ENCODE measurements around the gene ATXN2.

The ATXN2 gene

DNA sequence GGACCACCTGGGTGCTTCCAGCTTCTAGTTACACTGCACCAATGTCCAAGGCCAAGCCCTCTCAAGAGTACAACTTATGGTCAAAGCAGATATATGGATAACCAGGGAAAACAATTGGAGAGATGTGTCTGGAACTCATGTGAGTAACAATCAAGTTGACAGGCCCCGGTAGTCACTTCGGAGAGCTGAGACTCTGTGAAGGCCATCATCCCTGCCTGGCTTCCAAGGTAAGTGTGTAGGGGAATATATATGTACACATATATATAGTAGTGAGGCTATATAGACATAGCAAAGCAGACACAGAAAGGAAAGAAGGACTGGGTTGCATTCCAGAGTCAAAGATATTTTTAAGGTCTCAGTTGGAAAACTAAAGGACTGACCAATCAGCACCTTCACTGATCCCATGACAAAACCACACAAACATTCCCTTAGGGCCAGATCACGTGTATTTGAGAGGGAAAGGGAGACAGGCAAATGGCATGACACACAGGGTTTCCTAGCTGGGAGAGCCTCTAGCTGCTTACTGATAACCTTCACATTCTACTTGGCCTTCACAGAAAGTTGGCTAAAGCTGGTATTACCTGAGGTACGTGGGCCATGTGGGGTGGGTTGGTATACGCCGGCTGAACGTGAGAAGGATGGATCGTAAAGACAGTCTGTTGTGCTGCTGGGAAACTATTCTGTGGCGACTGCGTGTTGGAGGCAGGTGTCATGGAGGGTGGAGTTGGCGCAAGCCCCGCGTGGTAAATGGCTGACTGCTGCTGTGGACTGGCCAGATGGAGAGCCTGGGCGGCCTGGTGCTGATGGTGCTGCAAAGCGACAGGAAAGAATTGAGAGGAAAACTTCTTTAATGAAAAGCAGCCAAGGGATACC, 143.4 kb downstream of the ATXN2 start:
- DNase-seq (ENCODE audit: insufficient read length, low spot score), result no peak
- TF ChIP-seq PAX5 (IDR thresholded peaks at IDR 0.05; ENCODE audit: insufficient read depth, low read length, severe bottlenecking), result no peak
- TF ChIP-seq POLR2AphosphoS5 (IDR thresholded peaks at IDR 0.05; ENCODE audit: low read depth, low read length), result no peak
- TF ChIP-seq TAF1 (IDR thresholded peaks at IDR 0.05; ENCODE audit: low read depth, low read length), result no peak
- TF ChIP-seq POU2F2 (IDR thresholded peaks at IDR 0.05; ENCODE audit: low read depth, low read length), result no peak
- no peak for TF ChIP-seq POLR2A (IDR thresholded peaks at IDR 0.05; ENCODE audit: low read depth, low read length)
- TF ChIP-seq SPI1 (IDR thresholded peaks at IDR 0.05; ENCODE audit: low read depth, low read length), result no peak
- no peak for FAIRE-seq

DNA sequence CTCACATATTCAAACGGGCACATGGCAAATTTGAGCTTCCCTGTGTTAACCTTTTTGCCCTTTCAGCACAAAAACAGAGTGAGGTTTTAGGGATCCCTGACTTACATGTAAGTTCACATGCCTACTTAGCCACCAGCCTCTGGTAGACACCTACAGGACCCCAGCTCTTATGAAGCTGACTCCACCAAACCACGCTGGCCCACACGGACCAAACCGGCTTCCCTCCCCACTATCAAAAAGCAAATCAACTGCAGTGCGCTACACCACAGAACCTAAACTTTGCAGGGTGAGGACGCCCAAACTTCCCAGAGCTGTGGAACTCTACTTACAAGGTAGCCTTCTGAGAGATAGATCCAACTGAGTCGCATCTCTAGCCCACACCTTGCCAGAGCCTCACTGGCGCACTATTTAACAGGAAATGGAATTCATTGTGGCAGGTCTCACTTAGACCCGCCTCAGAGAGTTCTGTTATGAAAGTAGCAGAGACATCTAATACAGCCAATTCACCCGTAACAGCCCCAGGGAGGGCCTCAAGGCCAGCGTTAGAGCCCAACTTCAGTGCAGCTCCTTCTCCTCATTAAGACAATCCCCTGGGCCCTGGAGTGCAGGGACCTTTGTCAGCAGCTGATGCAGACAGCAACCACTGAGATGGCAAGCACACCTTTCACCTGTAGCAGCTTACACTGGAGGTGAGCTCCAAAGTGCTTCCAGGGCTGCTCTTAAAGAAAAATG, 144.2 kb downstream of the ATXN2 start:
- no peak for FAIRE-seq
- TF ChIP-seq SPI1 (IDR thresholded peaks at IDR 0.05; ENCODE audit: low read depth, low read length) (no peak), POLR2AphosphoS5 (IDR thresholded peaks at IDR 0.05; ENCODE audit: low read depth, low read length) (no peak), POLR2A (IDR thresholded peaks at IDR 0.05; ENCODE audit: low read depth, low read length) (no peak), PAX5 (IDR thresholded peaks at IDR 0.05; ENCODE audit: insufficient read depth, low read length, severe bottlenecking) (no peak), TAF1 (IDR thresholded peaks at IDR 0.05; ENCODE audit: low read depth, low read length) (no peak), POU2F2 (IDR thresholded peaks at IDR 0.05; ENCODE audit: low read depth, low read length) (no peak)
- DNase-seq (ENCODE audit: insufficient read length, low spot score), result no peak

DNA sequence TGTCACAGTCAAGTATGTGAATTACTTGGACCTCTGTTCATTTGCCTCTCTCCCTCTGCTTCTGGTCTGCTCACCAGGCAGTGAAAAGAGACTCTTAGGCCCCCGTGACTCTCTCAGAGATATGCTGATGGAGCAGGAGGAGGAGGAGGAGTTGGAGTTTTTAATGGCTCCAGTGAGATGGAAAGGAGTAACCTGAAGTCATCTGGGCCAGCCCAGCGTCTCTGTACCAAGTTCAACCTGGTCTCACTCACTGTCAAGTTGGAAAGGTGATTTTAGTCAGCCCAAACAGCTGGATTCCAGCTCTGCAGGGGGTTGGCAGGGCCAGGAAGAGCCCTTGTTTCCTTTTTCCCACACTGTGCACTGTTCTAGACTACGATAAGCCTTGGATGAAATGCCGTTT, 144.8 kb downstream of the ATXN2 start:
- no peak for DNase-seq (ENCODE audit: insufficient read length, low spot score)
- no peak for FAIRE-seq
- no peak for TF ChIP-seq TAF1 (IDR thresholded peaks at IDR 0.05; ENCODE audit: low read depth, low read length)
- no peak for TF ChIP-seq POLR2A (IDR thresholded peaks at IDR 0.05; ENCODE audit: low read depth, low read length)
- TF ChIP-seq SPI1 (IDR thresholded peaks at IDR 0.05; ENCODE audit: low read depth, low read length), result no peak
- TF ChIP-seq POLR2AphosphoS5 (IDR thresholded peaks at IDR 0.05; ENCODE audit: low read depth, low read length), result no peak
- TF ChIP-seq POU2F2 (IDR thresholded peaks at IDR 0.05; ENCODE audit: low read depth, low read length), result no peak
- TF ChIP-seq PAX5 (IDR thresholded peaks at IDR 0.05; ENCODE audit: insufficient read depth, low read length, severe bottlenecking), result no peak

DNA sequence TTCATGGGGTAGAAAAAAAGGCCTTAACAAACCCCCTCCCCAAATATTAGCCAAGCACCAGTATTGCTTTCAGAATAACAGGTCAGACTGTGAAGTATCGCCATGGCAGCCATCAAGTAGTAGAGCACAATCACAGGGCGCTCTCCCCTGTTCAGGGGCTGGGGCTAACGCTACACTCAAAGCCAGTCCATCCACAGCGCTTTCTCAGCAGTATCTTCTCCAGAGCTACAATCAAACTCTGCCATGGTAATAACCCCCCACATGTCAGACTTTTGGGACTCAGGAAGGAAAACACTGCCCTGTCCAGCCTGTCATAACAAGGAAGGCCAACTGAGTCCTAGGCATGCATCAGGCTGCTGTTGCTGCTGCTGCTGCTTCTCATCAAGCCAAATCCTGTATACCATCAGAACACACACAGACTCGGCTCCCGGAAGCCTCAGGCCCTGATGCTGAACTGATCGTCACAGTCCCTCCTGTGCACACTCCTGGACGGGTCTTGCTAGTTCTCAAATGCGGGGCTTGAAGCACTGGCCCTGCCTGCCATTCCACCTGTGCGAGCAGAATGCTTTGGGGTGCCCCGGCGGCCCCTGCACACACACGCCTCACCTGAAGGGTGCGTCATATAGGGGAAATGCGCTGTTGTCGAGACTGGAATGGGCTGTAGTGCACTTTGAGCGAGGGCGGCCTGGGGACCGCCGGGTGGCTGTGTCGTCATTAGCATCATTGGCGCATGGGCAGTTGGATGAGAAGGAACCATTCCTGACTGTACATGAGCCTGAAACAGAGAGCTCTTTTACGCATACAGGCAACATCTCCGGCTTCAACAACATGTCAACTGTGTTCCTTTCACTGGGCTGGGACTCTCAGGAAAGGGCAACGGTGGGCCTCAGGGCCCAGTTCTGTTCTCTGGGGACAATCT, 145.8 kb downstream of the ATXN2 start:
- peak; percentile 53; the same call in 1 of the 2 replicates for TF ChIP-seq POLR2AphosphoS5 (IDR thresholded peaks at IDR 0.05; ENCODE audit: low read depth, low read length)
- TF ChIP-seq PAX5 (IDR thresholded peaks at IDR 0.05; ENCODE audit: insufficient read depth, low read length, severe bottlenecking), result no peak
- no peak for DNase-seq (ENCODE audit: insufficient read length, low spot score)
- no peak for FAIRE-seq

- no peak for DNase-seq (ENCODE audit: insufficient read length, low spot score)
- no peak for FAIRE-seq
- TF ChIP-seq POLR2AphosphoS5 (IDR thresholded peaks at IDR 0.05; ENCODE audit: low read depth, low read length) (0 out of 2 replicates have a peak, but pooled peaks have one; percentile 41), PAX5 (IDR thresholded peaks at IDR 0.05; ENCODE audit: insufficient read depth, low read length, severe bottlenecking) (no peak), POLR2A (IDR thresholded peaks at IDR 0.05; ENCODE audit: low read depth, low read length) (no peak)
These were observed 147.4 kb downstream of the ATXN2 start for GRCh38 chr12:111451649-111452129.

- TF ChIP-seq SPI1 (IDR thresholded peaks at IDR 0.05; ENCODE audit: low read depth, low read length) (no peak), TAF1 (IDR thresholded peaks at IDR 0.05; ENCODE audit: low read depth, low read length) (no peak), POU2F2 (IDR thresholded peaks at IDR 0.05; ENCODE audit: low read depth, low read length) (no peak), POLR2A (IDR thresholded peaks at IDR 0.05; ENCODE audit: low read depth, low read length) (no peak), PAX5 (IDR thresholded peaks at IDR 0.05; ENCODE audit: insufficient read depth, low read length, severe bottlenecking) (no peak), POLR2AphosphoS5 (IDR thresholded peaks at IDR 0.05; ENCODE audit: low read depth, low read length) (no peak)
- FAIRE-seq, result no peak
These were observed 147.9 kb downstream of the ATXN2 start for GRCh38 chr12:111451232-111451631.

DNA sequence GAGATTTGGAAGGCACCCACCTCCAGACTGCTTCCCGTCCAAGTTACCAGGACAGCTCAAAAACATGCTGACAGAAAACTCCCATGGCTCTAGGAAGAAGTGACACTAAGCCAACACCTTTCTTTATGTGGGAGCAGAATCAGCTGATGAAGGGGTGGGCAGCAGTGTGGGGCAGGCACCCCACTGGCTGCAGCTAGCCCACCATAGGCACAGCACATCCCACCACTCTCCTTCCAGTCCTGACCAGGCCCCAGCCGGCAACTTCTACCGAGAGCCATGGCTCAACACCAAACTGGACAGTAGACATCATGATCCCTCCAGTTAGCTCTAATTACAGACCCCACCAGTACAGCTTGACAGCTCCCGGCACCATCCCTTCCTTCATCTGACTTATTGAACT, 148.4 kb downstream of the ATXN2 start:
- TF ChIP-seq POLR2A (IDR thresholded peaks at IDR 0.05; ENCODE audit: low read depth, low read length), result peak; percentile 13; the same call in 1 of the 2 replicates
- TF ChIP-seq TAF1 (IDR thresholded peaks at IDR 0.05; ENCODE audit: low read depth, low read length), result no peak
- TF ChIP-seq PAX5 (IDR thresholded peaks at IDR 0.05; ENCODE audit: insufficient read depth, low read length, severe bottlenecking), result no peak
- no peak for TF ChIP-seq POU2F2 (IDR thresholded peaks at IDR 0.05; ENCODE audit: low read depth, low read length)
- TF ChIP-seq POLR2AphosphoS5 (IDR thresholded peaks at IDR 0.05; ENCODE audit: low read depth, low read length), result peak; percentile 23; the same call in 1 of the 2 replicates
- no peak for TF ChIP-seq SPI1 (IDR thresholded peaks at IDR 0.05; ENCODE audit: low read depth, low read length)
- DNase-seq (ENCODE audit: insufficient read length, low spot score) (no peak), FAIRE-seq (no peak)

More at GRCh38 chr12:111451232-111451631, 147.9 kb downstream of the ATXN2 start:
- DNase-seq (ENCODE audit: insufficient read length, low spot score), result no peak

GRCh38 chr12:111448846-111449790, 150.0 kb downstream of the ATXN2 start:
- DNase-seq (ENCODE audit: insufficient read length, low spot score) (no peak), FAIRE-seq (peak; percentile 84)
- TF ChIP-seq POLR2A (IDR thresholded peaks at IDR 0.05; ENCODE audit: low read depth, low read length) (no peak; the same call in 1 of the 2 replicates), POLR2AphosphoS5 (IDR thresholded peaks at IDR 0.05; ENCODE audit: low read depth, low read length) (peak; percentile 27; the same call in 1 of the 2 replicates), SPI1 (IDR thresholded peaks at IDR 0.05; ENCODE audit: low read depth, low read length) (no peak), POU2F2 (IDR thresholded peaks at IDR 0.05; ENCODE audit: low read depth, low read length) (no peak), TAF1 (IDR thresholded peaks at IDR 0.05; ENCODE audit: low read depth, low read length) (no peak), PAX5 (IDR thresholded peaks at IDR 0.05; ENCODE audit: insufficient read depth, low read length, severe bottlenecking) (no peak)
